Prostate gland (tissue), 2 donors: ENCODE results near the gene PCDHA11.

Experiments
- POLR2A ChIP-seq: fragments of 450-650 bp; IDR thresholded peaks from one replicate; pipeline ENCODE4 v1.6.1; 2016; ENCODE audit warnings: antibody characterized with exemption, mild to moderate bottlenecking
- POLR2AphosphoS5 ChIP-seq: sonication (generic); formaldehyde crosslinking; IDR thresholded peaks from one replicate; pipeline ENCODE4 v1.6.1; 2017; ENCODE audit warnings: antibody characterized with exemption
- TF ChIP-seq, protein P1 (sequence below), 4 experiments: fragments of 200-600 bp in 2 of 4; fragments of 450-650 bp in 2 of 4; sonication (generic) in 2 of 4; IDR thresholded peaks; 1 replicate in 3 of 4; 2 replicates in 1 of 4; pipeline ENCODE4 v1.5.1; 2016 to 2019; ENCODE audit warnings: antibody characterized with exemption in 4 of 4, mild to moderate bottlenecking in 2 of 4, moderate library complexity in 2 of 4

DNA sequence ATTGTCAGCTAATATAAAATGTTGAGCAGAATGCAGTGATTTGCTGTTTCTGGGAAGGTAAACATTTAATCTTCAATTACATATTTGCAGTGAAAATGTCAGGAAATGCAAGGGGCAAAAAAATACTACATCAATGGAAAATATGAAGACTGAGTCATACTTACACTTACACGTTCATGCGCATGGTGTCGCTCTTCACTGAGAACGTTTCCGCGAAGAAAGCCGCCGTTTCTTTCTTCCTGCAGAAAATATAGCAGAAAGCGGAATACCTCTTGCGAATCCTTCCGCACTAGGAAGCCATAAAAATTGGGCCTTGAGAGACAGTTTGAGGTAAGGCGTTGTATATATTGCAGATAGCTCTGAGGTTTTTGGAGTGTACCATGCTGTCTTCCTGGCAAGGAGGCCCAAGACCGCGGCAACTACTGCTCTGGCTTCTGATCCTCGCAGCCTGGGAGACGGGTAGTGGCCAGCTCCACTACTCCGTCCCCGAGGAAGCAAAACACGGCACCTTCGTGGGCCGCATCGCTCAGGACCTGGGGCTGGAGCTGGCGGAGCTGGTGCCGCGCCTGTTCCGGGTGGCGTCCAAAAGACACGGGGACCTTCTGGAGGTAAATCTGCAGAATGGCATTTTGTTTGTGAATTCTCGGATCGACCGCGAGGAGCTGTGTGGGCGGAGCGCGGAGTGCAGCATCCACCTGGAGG, 13.3 kb downstream of the PCDHA11 start, which contains the start of gene PCDHA13:
- TF ChIP-seq, protein P1, sequence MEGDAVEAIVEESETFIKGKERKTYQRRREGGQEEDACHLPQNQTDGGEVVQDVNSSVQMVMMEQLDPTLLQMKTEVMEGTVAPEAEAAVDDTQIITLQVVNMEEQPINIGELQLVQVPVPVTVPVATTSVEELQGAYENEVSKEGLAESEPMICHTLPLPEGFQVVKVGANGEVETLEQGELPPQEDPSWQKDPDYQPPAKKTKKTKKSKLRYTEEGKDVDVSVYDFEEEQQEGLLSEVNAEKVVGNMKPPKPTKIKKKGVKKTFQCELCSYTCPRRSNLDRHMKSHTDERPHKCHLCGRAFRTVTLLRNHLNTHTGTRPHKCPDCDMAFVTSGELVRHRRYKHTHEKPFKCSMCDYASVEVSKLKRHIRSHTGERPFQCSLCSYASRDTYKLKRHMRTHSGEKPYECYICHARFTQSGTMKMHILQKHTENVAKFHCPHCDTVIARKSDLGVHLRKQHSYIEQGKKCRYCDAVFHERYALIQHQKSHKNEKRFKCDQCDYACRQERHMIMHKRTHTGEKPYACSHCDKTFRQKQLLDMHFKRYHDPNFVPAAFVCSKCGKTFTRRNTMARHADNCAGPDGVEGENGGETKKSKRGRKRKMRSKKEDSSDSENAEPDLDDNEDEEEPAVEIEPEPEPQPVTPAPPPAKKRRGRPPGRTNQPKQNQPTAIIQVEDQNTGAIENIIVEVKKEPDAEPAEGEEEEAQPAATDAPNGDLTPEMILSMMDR (IDR thresholded peaks at IDR 0.05) = peak in 1 of 4 experiments; percentile 22
- TF ChIP-seq POLR2AphosphoS5 (no peak), POLR2A (no peak)
